H1 (cell line): ENCODE results near the gene ENTPD6. TPM values are rescaled to one million over a fixed set of nuclear protein-coding genes. Genes with fewer than 3 reads are reported as not detected.

ENCODE experiments used
- ASH2L ChIP-seq: fragments of 200-600, 300-600 bp; sonication (generic); IDR thresholded peaks from one replicate; pipeline ENCODE4 v1.7.1; 2017; ENCODE audit warnings: low read length
- EP300 ChIP-seq, 2 experiments: IDR thresholded peaks; 1 replicate in 1 of 2; 2 replicates in 1 of 2; pipeline ENCODE4 v1.6.1; 2011 to 2012; ENCODE audit warnings: low read depth in 2 of 2, low read length in 2 of 2, mild to moderate bottlenecking in 2 of 2, borderline replicate concordance in 1 of 2, inconsistent platforms in 1 of 2, moderate library complexity in 1 of 2
- JUN ChIP-seq: IDR thresholded peaks from 2 replicates; pipeline ENCODE4 v1.6.1; 2011; ENCODE audit warnings: low read depth, mild to moderate bottlenecking, improper control_type of control experiment, low read length
- KDM4A ChIP-seq: IDR thresholded peaks from one replicate; pipeline ENCODE4 v1.7.1; 2012; ENCODE audit warnings: low read depth, mild to moderate bottlenecking, moderate library complexity, low read length, inconsistent platforms; ENCODE audit not compliant: severe bottlenecking
- NANOG ChIP-seq: IDR thresholded peaks from 2 replicates; pipeline ENCODE4 v1.6.1; 2011; ENCODE audit warnings: low read length, low read depth, mild to moderate bottlenecking, inconsistent platforms; ENCODE audit not compliant: insufficient read depth, poor library complexity, severe bottlenecking
- ZNF274 ChIP-seq: IDR thresholded peaks from 2 replicates; pipeline ENCODE4 v1.7.0; 2012; ENCODE audit warnings: low read length, borderline replicate concordance; ENCODE audit errors: extremely low read depth
- polyA plus RNA-seq, 7 experiments: library from polyadenylated mRNA; depleted of rRNA in 3 of 7; stranded (reverse) in 5 of 7; unstranded in 2 of 7; fragments of >200 nt in 5 of 7; fragments of 200-250 nt in 2 of 7; gene quantifications; 1 replicate in 5 of 7; 2 replicates in 1 of 7; 4 replicates in 1 of 7; pipeline versions ENCODE4 v1.2.1 to v1.2.3, GENCODE V29; 2011 to 2013; ENCODE audit warnings: missing spikeins in 2 of 7, mixed read lengths in 2 of 7
- total RNA-seq: library from RNA; stranded (reverse); fragmentation: NEBNext Ultra II Directional; extraction: Animal tissue kit (Norgen Biotek cat#: 25700); gene quantifications from 2 replicates; pipeline ENCODE4 v1.2.1, GENCODE V29; 2021
- TF ChIP-seq, protein P1 (sequence below): IDR thresholded peaks from 2 replicates; pipeline ENCODE4 v1.6.1; 2011; ENCODE audit warnings: low read length, improper control_type of control experiment

Gene ENTPD6
- total and polyA plus RNA-seq, 2 of the 8 experiments (the other 6 are each of a cell fraction or from before 2014, with no cell fraction given) = 47.8 to 57.3 TPM

DNA sequence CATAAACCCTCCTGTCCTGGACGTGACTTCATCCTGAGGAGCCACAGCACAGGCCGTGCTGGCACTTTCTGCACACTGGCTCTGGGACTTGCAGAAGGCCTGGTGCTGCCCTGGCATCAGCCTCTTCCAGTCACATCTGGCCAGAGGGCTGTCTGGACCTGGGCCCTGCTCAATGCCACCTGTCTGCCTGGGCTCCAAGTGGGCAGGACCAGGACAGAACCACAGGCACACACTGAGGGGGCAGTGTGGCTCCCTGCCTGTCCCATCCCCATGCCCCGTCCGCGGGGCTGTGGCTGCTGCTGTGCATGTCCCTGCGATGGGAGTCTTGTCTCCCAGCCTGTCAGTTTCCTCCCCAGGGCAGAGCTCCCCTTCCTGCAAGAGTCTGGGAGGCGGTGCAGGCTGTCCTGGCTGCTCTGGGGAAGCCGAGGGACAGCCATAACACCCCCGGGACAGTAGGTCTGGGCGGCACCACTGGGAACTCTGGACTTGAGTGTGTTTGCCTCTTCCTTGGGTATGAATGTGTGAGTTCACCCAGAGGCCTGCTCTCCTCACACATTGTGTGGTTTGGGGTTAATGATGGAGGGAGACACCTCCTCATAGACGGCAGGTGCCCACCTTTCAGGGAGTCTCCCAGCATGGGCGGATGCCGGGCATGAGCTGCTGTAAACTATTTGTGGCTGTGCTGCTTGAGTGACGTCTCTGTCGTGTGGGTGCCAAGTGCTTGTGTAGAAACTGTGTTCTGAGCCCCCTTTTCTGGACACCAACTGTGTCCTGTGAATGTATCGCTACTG is 30.3 kb downstream of the ENTPD6 start (continued):
- TF ChIP-seq, protein P1, sequence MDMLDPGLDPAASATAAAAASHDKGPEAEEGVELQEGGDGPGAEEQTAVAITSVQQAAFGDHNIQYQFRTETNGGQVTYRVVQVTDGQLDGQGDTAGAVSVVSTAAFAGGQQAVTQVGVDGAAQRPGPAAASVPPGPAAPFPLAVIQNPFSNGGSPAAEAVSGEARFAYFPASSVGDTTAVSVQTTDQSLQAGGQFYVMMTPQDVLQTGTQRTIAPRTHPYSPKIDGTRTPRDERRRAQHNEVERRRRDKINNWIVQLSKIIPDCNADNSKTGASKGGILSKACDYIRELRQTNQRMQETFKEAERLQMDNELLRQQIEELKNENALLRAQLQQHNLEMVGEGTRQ = no peak
- TF ChIP-seq ZNF274 (no peak), KDM4A (no peak), ASH2L (no peak), NANOG (no peak), JUN (no peak), EP300 (IDR thresholded peaks at IDR 0.05; ENCODE audit: borderline replicate concordance in 1 of 2, low read depth in 2 of 2, low read length in 2 of 2) (no peak)
